Caco-2 (cell line): ENCODE measurements around the gene BAG3. TPM values are rescaled to one million over a fixed set of nuclear protein-coding genes. Genes with fewer than 3 reads are reported as not detected.

Source experiments
- BruUV-seq: library from RNA; stranded (reverse); fragments of 400-500 nt; replicated peaks from 2 replicates; lab custom pipeline; 2021; lab: Mats Ljungman, UMichigan
- CTCF ChIA-PET: fragments of 300-600 bp; sonication (Branson Sonifier 250); formaldehyde crosslinking; loops from one replicate; lab custom pipeline; 2022; ENCODE audit warnings: antibody characterized with exemption; lab: Charles Lee
- POLR2A ChIA-PET: fragments of 300-600 bp; sonication (Branson Sonifier 250); formaldehyde crosslinking; loops from one replicate; lab custom pipeline; 2022; ENCODE audit warnings: antibody characterized with exemption; lab: Charles Lee
- DNase-seq, 2 experiments: peaks; one replicate each; pipeline versions ENCODE4 v3.0.0 to v3.0.0-alpha.2; 2020 to 2022
- H3K27me3 ChIP-seq: replicated peaks from 2 replicates; pipeline ENCODE4 v1.6.0; 2011; ENCODE audit warnings: low read length; ENCODE audit not compliant: control insufficient read depth, insufficient read depth
- H3K36me3 ChIP-seq: 2 replicates; pipeline ENCODE4 v1.5.1; 2011; ENCODE audit warnings: low read length; ENCODE audit not compliant: control insufficient read depth, insufficient read depth
- H3K4me1 ChIP-seq: fragments of 250-450 bp; sonication (Bioruptor Pico); 2 replicates; pipeline ENCODE4 v1.5.1; 2020; ENCODE audit warnings: mild to moderate bottlenecking
- H3K4me3 ChIP-seq: 2 replicates; pipeline ENCODE4 v1.5.1; 2011; ENCODE audit warnings: low read depth, mild to moderate bottlenecking, control low read depth, low read length
- H3K9me3 ChIP-seq: fragments of 250-450 bp; sonication (Bioruptor Pico); 2 replicates; pipeline ENCODE4 v1.5.1; 2020; ENCODE audit warnings: mild to moderate bottlenecking, moderate library complexity
- H3K27ac Mint-ChIP-seq: one replicate; pipeline ENCODE4 v1.8.0; 2022; ENCODE audit warnings: mixed read lengths; ENCODE audit not compliant: unreplicated experiment
- H3K27me3 Mint-ChIP-seq: one replicate; pipeline ENCODE4 v1.8.0; 2022; ENCODE audit warnings: mixed read lengths; ENCODE audit not compliant: insufficient read depth, unreplicated experiment
- H3K36me3 Mint-ChIP-seq: one replicate; pipeline ENCODE4 v1.8.0; 2022; ENCODE audit warnings: mild to moderate bottlenecking, mixed read lengths; ENCODE audit not compliant: insufficient read depth, unreplicated experiment
- H3K4me1 Mint-ChIP-seq: one replicate; pipeline ENCODE4 v1.8.0; 2022; ENCODE audit warnings: low read depth, mixed read lengths; ENCODE audit not compliant: unreplicated experiment
- H3K4me3 Mint-ChIP-seq: one replicate; pipeline ENCODE4 v1.8.0; 2022; ENCODE audit warnings: mild to moderate bottlenecking, moderate library complexity, mixed read lengths; ENCODE audit not compliant: unreplicated experiment
- H3K9me3 Mint-ChIP-seq: one replicate; pipeline ENCODE4 v1.8.0; 2022; ENCODE audit warnings: mixed read lengths; ENCODE audit not compliant: unreplicated experiment
- intact Hi-C: fragments of 100-400 bp; cut with micrococcal nuclease; formaldehyde crosslinking; loops from one replicate; pipeline ENCODE4 v1.10.0; 2022; ENCODE audit not compliant: unreplicated experiment
- total RNA-seq: library from RNA; stranded (reverse); gene quantifications from 2 replicates; pipeline ENCODE4 v1.2.3, GENCODE V29; 2022
- TF ChIP-seq, protein P1 (sequence below), 2 experiments: fragments of 200-600 bp in 1 of 2; IDR thresholded peaks; 1 replicate in 1 of 2; 2 replicates in 1 of 2; pipeline versions ENCODE4 v1.5.1 to v1.8.0; 2011 to 2022; ENCODE audit warnings: antibody characterized with exemption in 1 of 2, control low read depth in 1 of 2, inconsistent platforms in 1 of 2, low read depth in 1 of 2, low read length in 1 of 2, mild to moderate bottlenecking in 1 of 2, moderate library complexity in 1 of 2; ENCODE audit not compliant: insufficient read depth in 1 of 2, severe bottlenecking in 1 of 2, unreplicated experiment in 1 of 2

The BAG3 gene
- total RNA-seq, 1 experiment from 2014 or later = 30.7 TPM

DNA sequence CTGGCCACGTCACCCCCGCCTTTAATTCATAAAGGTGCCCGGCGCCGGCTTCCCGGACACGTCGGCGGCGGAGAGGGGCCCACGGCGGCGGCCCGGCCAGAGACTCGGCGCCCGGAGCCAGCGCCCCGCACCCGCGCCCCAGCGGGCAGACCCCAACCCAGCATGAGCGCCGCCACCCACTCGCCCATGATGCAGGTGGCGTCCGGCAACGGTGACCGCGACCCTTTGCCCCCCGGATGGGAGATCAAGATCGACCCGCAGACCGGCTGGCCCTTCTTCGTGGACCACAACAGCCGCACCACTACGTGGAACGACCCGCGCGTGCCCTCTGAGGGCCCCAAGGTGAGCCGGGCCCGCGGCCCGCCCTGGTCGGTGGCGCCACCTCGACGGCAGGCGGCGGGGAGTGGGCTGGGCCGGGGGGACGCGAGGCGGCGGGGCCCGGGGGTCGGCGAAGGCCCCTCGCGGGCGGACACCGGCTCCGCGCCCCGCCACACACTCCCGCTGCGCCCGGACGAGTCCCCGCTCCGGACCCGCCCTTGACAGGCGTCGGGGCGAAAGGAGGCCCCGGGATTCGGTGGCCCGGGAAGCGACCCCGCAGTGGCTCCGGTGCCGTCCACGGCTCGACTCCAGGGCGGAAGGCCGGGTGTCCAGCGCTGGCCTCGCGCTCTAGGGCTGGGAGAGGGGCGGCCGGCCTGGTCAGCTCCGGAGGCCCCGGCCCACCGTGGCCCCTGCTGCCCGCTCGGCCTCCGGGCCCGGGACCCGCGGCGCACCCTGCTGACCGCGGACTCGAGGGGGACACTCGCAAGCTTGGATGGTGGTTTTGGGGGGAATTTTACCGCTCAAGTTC, 557 bp downstream of the BAG3 start:
- TF ChIP-seq, protein P1, sequence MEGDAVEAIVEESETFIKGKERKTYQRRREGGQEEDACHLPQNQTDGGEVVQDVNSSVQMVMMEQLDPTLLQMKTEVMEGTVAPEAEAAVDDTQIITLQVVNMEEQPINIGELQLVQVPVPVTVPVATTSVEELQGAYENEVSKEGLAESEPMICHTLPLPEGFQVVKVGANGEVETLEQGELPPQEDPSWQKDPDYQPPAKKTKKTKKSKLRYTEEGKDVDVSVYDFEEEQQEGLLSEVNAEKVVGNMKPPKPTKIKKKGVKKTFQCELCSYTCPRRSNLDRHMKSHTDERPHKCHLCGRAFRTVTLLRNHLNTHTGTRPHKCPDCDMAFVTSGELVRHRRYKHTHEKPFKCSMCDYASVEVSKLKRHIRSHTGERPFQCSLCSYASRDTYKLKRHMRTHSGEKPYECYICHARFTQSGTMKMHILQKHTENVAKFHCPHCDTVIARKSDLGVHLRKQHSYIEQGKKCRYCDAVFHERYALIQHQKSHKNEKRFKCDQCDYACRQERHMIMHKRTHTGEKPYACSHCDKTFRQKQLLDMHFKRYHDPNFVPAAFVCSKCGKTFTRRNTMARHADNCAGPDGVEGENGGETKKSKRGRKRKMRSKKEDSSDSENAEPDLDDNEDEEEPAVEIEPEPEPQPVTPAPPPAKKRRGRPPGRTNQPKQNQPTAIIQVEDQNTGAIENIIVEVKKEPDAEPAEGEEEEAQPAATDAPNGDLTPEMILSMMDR (IDR thresholded peaks at IDR 0.05; ENCODE audit: insufficient read depth in 1 of 2, low read depth in 1 of 2, low read length in 1 of 2, severe bottlenecking in 1 of 2, unreplicated experiment in 1 of 2) = no peak
- Histone ChIP-seq H3K27me3 (no peaks in the 10 kb centered on the region), H3K36me3 (0 out of 2 replicates have a peak, but pooled peaks cover 3% of the 10 kb centered on the region), H3K4me1 (peaks cover 13% of the 10 kb centered on the region), H3K4me3 (peak overlapping the region; percentile 78), H3K9me3 (no peaks in the 10 kb centered on the region)
- POLR2A ChIA-PET = interaction anchor here (0.6 to 1.2 kb wide), 14 partner anchors 12 to 198 kb away, joined by 3 to 25 read pairs (median 5); partner anchors contain the start of genes INPP5F and TIAL1
- peaks cover 13% of the 10 kb centered on the region for H3K4me1 Mint-ChIP-seq
- H3K27me3 Mint-ChIP-seq = no peaks in the 10 kb centered on the region
- H3K9me3 Mint-ChIP-seq = peaks cover 9% of the 10 kb centered on the region
- peak overlapping the region; percentile 89 for H3K27ac Mint-ChIP-seq
- DNase-seq = peak in 1 of 2 experiments; percentile 45
- intact Hi-C loops = loop anchor here (1.0 to 2.0 kb wide), 2 partner anchors 43 to 75 kb away; partner anchors contain the start of gene INPP5F
- H3K36me3 Mint-ChIP-seq = peaks cover 26% of the 10 kb centered on the region
- BruUV-seq = no TSS peak
- peak overlapping the region; percentile 90 for H3K4me3 Mint-ChIP-seq
- CTCF ChIA-PET = interaction anchor here (1.0 to 1.7 kb wide), 3 partner anchors 36 to 46 kb away, joined by 3 to 6 read pairs (median 3); no protein-coding TSS in a partner anchor

DNA sequence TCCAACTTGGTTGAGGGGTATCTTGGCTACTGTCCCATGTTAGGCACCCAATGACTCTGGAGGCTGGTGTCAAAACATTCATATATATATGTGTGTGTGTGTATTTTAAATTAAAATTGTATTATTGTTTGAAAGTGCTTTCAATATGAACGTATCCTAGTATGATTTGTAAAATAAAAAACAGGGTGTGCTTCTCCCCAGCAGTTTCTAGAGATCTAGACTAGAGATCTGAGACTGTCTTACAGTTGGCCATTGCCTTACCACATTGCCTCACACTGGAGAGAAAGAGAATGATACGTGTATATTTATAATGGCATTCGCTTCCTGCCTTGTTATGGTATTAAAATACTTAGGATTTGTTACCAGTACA, 1.2 kb downstream of the BAG3 start:
- TF ChIP-seq, protein P1 (IDR thresholded peaks at IDR 0.05; ENCODE audit: insufficient read depth in 1 of 2, low read depth in 1 of 2, low read length in 1 of 2, severe bottlenecking in 1 of 2, unreplicated experiment in 1 of 2) = peak in 1 of 2 experiments; percentile 39
- peaks cover 13% of the 10 kb centered on the region for H3K4me1 ChIP-seq
- no peaks in the 10 kb centered on the region for H3K27me3 Mint-ChIP-seq
- H3K27me3 ChIP-seq = no peaks in the 10 kb centered on the region
- H3K36me3 Mint-ChIP-seq = peaks cover 26% of the 10 kb centered on the region
- ChIA-PET CTCF (interaction anchor here (1.7 kb wide), 1 partner anchor 44 kb away, joined by 6 read pairs; no protein-coding TSS in a partner anchor), POLR2A (no interaction called here)
- H3K9me3 Mint-ChIP-seq = peaks cover 9% of the 10 kb centered on the region
- peak overlapping the region; percentile 78 for H3K4me3 ChIP-seq
- H3K4me3 Mint-ChIP-seq = peak overlapping the region; percentile 90
- H3K9me3 ChIP-seq = no peaks in the 10 kb centered on the region
- peak overlapping the region; percentile 89 for H3K27ac Mint-ChIP-seq
- H3K36me3 ChIP-seq = 0 out of 2 replicates have a peak, but pooled peaks cover 3% of the 10 kb centered on the region
- no TSS peak for BruUV-seq
- intact Hi-C loops = loop anchor here (1.0 kb wide), 1 partner anchor 44 kb away; no protein-coding TSS in a partner anchor
- peaks cover 16% of the 10 kb centered on the region for H3K4me1 Mint-ChIP-seq
- peak in 1 of 2 experiments; percentile 30 for DNase-seq

DNA sequence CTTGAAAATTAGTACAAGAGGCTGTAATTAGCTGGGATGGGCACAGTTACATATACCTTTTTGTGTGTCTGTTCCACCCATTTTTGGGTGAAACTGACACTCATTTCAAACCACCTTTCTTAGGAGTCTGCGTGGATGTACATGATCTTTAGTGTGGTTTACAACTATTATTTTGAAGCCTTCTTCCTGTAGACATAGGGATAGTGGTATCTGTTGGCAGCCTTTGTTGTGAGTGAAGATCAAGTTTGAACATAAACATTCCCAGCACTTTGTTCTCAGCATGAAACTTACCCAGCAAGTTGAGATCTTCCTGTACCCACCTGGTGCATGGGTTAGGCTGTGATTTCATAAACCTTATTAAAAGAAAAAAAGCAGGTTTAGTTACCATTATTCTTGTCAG, 2.0 kb downstream of the BAG3 start:
- H3K27me3 Mint-ChIP-seq = no peaks in the 10 kb centered on the region
- BruUV-seq = no TSS peak
- TF ChIP-seq, protein P1 (IDR thresholded peaks at IDR 0.05; ENCODE audit: insufficient read depth in 1 of 2, low read depth in 1 of 2, low read length in 1 of 2, severe bottlenecking in 1 of 2, unreplicated experiment in 1 of 2) = no peak
- H3K4me1 Mint-ChIP-seq = peaks cover 19% of the 10 kb centered on the region
- peak overlapping the region; percentile 90 for H3K4me3 Mint-ChIP-seq
- H3K9me3 ChIP-seq = no peaks in the 10 kb centered on the region
- CTCF ChIA-PET = no interaction called here
- DNase-seq = no peak
- intact Hi-C loops = no loop called here
- peak overlapping the region; percentile 89 for H3K27ac Mint-ChIP-seq
- H3K36me3 ChIP-seq = 0 out of 2 replicates have a peak, but pooled peaks cover 3% of the 10 kb centered on the region
- POLR2A ChIA-PET = no interaction called here
- H3K4me3 ChIP-seq = peak overlapping the region; percentile 78
- peaks cover 26% of the 10 kb centered on the region for H3K36me3 Mint-ChIP-seq
- peaks cover 16% of the 10 kb centered on the region for H3K4me1 ChIP-seq
- no peaks in the 10 kb centered on the region for H3K27me3 ChIP-seq
- peaks cover 9% of the 10 kb centered on the region for H3K9me3 Mint-ChIP-seq
